CD4-positive, alpha-beta T cell treated with Interleukin-6 at 100 ng/mL for 8 hours (primary cell): Measurements from ENCODE around the gene CELSR1.

Experiments
- DNase-seq: peaks from one replicate; pipeline ENCODE4 v3.0.0-alpha.2; 2020; ENCODE audit warnings: mixed read lengths, low spot score

The CELSR1 gene

GRCh38 chr22:46394622-46395021 is 142.8 kb downstream of the CELSR1 start:
- DNase-seq = no peak

GRCh38 chr22:46393873-46394272 is 143.5 kb downstream of the CELSR1 start:
- DNase-seq = no peak

DNA sequence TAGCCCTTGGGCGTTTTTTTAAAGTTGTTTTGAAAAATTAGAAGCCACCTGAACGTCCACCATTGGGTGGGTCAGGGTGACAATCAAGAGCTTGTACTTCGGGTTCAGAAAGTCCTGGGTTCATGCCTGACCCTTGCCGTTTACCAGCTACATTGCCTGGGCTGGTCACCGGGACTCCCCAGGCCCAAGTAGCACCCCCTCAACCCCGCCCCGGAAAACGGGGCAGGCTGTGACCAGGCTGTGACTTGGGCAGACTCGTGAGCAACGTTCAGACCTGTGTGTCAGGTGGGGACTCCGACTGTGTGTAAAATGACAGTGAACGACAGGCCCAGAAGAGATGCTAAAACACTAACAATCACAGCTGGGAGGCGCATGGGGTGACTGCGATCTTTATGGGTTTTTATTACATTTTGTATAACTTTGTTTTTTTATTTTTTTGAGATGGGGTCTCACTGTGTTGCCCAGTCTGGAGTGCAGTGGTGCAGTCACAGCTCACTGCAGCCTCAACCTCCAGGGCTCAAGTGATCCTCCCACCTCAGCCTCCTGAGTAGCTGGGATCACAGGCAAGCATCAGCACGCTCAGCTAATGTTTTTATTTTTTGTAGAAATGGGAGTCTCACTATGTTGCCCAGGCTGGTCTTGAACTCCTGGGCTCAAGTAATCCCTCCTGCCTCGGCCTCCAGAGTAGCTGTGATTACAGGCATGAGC is 145.1 kb downstream of the CELSR1 start:
- DNase-seq = no peak

- no peak for DNase-seq
These were observed 145.8 kb downstream of the CELSR1 start for GRCh38 chr22:46391486-46392136.

GRCh38 chr22:46390652-46391301 is 146.6 kb downstream of the CELSR1 start:
- DNase-seq = no peak

DNA sequence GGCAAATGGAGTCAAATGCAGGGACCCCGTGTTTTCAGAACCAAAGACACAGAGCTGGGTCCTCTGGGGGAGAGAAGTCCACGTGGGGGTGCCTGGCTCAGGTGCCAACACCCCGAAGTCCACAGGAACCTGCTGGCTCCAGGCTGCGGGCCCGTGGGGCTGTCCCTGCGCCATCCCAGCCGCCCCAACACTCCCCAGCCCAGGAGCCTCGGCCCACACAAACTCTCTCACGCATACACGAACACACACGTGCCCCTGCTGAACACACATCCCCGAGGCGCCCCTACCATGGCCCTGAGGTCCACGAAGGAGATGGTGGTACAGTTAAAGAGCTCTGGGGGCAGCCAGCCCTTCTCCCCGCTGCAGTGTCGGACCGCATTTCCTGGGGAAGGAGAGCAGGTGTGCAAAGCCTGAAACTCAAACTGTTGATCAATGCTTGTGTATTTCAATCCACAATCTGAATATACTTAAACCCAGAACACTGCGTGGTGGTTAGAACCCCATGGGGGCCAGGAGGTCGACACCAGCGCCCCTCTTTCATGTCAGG is 147.2 kb downstream of the CELSR1 start:
- no peak for DNase-seq

- DNase-seq = no peak
These were observed 148.3 kb downstream of the CELSR1 start for GRCh38 chr22:46389081-46389480.

- DNase-seq = no peak
These were observed 148.8 kb downstream of the CELSR1 start for GRCh38 chr22:46388647-46389046.

GRCh38 chr22:46387748-46388147 is 149.7 kb downstream of the CELSR1 start:
- DNase-seq = no peak

DNA sequence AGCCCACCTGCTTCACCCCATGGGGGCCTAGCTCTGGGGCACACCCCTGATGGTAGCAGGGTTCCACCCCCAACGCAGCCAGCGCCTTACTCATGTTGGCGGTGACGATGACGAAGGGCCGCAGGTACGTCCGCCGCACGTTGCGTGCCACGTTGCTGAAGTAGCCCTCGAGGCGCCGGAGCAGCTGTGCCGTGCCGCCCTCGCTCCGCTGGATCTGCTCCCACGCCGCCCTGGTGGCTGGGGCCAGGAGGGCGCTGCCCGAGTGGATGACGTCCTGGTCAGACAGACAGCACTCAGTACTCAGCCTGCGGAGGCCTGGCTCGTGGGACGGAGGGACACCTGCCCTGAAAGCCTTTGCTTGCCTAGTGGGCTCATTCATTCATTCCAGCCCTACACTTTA is 151.1 kb downstream of the CELSR1 start:
- no peak for DNase-seq

DNA sequence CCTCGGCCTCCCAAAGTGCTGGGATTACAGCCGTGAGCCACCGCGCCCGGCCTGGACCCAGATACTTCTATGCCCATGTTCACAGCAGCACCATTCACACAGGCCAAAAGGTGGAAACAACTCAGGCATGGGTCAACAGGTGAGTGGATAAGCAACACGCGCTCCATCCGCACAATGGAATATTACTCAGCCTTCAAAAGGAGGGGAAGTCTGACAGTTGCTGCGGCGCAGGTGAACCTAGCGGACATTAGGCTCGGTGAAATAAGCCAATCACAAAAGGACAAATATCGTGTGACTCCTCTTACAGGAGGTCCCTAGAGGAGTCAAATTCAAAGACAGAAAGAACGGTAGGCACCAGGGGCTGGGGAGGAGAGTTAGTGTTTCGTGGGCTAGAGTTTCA is 154.9 kb downstream of the CELSR1 start:
- DNase-seq = no peak

- DNase-seq = no peak
These were observed 155.7 kb downstream of the CELSR1 start for GRCh38 chr22:46381731-46382130.

GRCh38 chr22:46381142-46381541 is 156.3 kb downstream of the CELSR1 start:
- no peak for DNase-seq

- DNase-seq = no peak
These were observed 156.8 kb downstream of the CELSR1 start for GRCh38 chr22:46380581-46380980.

DNA sequence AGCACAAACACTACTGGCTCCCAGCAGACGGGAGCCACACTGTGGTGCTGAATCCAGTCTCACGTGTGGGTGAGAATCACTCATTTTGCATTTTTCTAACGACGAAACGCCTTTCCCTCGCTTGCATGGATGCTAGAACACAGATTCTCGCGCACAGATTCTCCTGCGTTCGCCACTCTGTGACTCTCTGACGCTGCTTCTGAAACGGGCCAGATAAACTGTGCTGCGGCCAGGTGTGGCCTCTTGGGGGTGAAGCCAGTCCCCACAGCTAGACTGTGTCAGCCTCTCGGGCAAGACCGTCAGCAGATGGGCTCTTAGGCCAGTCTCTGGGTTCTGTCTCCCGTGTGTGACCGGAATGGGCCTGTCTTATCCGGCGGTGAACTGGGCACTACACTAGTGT is 157.4 kb downstream of the CELSR1 start:
- no peak for DNase-seq

GRCh38 chr22:46379066-46379930 is 158.1 kb downstream of the CELSR1 start:
- no peak for DNase-seq

DNA sequence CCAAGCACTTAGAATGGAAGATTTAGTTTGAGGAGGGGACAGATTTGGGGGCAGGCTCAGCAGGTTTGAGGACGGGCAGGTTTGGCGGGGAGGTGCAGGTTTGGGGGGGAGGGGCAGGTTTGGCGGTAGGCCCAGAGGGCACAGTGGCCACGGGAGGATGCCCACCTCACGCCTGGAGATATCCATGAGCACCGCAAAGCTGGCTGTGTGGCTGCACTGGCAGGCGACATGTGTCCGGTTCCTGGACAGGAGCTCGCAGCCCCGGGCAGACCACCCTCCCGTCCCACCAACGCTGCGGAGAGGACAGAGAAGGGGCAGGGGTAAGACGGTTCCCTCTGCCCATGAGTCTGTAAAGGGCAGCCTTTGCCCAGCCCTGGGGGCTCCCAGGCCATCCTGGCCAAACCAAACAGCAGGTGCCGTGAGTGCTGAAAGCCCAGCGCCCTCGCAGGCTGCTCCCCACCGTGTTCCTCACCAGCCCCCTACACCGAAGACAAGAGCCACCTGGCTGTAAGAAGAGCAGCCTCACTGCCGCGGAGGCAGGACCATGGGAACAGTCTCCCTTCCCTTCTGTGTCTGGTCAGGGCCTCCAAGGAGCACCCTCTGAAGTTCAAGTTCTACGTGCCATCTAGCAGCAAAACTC is 158.9 kb downstream of the CELSR1 start:
- no peak for DNase-seq

GRCh38 chr22:46377525-46378425 is 159.6 kb downstream of the CELSR1 start:
- DNase-seq = no peak

- DNase-seq = no peak
These were observed 160.4 kb downstream of the CELSR1 start for GRCh38 chr22:46376908-46377524.

DNA sequence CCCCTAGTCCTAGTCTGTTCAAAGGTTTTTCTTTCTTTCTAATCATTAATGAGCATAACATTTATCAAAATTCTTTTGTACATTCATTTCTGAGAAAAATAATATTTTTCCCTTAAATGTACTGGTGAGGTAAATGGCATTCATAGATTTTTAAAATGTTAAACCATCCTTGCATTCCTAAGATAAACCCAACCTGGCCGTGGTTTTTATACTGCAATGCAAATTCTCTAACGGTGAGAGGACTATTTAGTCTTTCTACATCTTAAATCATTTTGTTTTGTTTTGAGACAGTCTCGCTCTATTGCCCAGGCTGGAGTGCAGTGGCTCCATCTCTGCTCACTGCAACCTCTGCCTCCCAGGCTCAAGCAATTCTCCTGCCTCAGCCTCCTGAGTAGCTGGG is 161.3 kb downstream of the CELSR1 start:
- DNase-seq = no peak
